Tibial nerve (tissue), 4 donors: Measurements from ENCODE around the gene EFNA5. TPM values are rescaled to one million over a fixed set of nuclear protein-coding genes. Genes with fewer than 3 reads are reported as not detected.

Experiments used
- DNase-seq, 2 donors: peaks; one replicate each; pipeline ENCODE4 v3.0.0-alpha.2; 2019; ENCODE audit warnings: low spot score in 2 of 2
- H3K27ac ChIP-seq, 4 donors: fragments of 200-600 bp; sonication (generic) in 3 of 4; one replicate each; pipeline ENCODE4 v1.5.1; 2017 to 2019; ENCODE audit warnings: mild to moderate bottlenecking in 1 of 4
- H3K27me3 ChIP-seq, 2 donors: fragments of 200-600 bp; sonication (generic) in 1 of 2; one replicate each; pipeline versions ENCODE4 v1.5.1 to v1.6.0; 2017 to 2019
- H3K36me3 ChIP-seq, 3 donors: fragments of 200-600 bp; sonication (generic); one replicate each; pipeline ENCODE4 v1.5.1; 2018 to 2019
- H3K4me1 ChIP-seq, 4 donors: fragments of 200-600 bp; sonication (generic) in 3 of 4; one replicate each; pipeline ENCODE4 v1.5.1; 2017 to 2019
- H3K4me3 ChIP-seq, 4 donors: fragments of 200-600 bp; sonication (generic) in 3 of 4; one replicate each; pipeline ENCODE4 v1.5.1; 2017 to 2019; ENCODE audit warnings: mild to moderate bottlenecking in 1 of 4, moderate library complexity in 1 of 4
- H3K9me3 ChIP-seq, 4 donors: fragments of 200-600 bp; sonication (generic) in 3 of 4; one replicate each; pipeline ENCODE4 v1.5.1; 2017 to 2019
- EP300 ChIP-seq, 2 donors: sonication (generic); formaldehyde crosslinking; IDR thresholded peaks; one replicate each; pipeline ENCODE4 v1.6.1; 2017; ENCODE audit warnings: antibody characterized with exemption in 2 of 2, mild to moderate bottlenecking in 1 of 2
- POLR2A ChIP-seq, 2 donors: fragments of 450-650 bp; IDR thresholded peaks; one replicate each; pipeline ENCODE4 v1.6.1; 2017; ENCODE audit warnings: antibody characterized with exemption in 2 of 2, mild to moderate bottlenecking in 2 of 2, moderate library complexity in 2 of 2
- WGBS, 2 donors: methylation state at CpG; one replicate each; pipeline ENCODE4 v1.1.5; 2018; 5-methylcytosine and 5-hydroxymethylcytosine counted together
- total RNA-seq, 4 donors: library from RNA; depleted of rRNA; stranded (reverse); fragments of >200 nt; gene quantifications; one replicate each; pipeline ENCODE4 v1.1.0, GENCODE V29; 2016
- TF ChIP-seq, protein P1 (sequence below), 5 experiments: fragments of 200-600 bp in 3 of 5; fragments of 450-650 bp in 2 of 5; sonication (generic) in 3 of 5; IDR thresholded peaks; one replicate each; pipeline ENCODE4 v1.5.1; 2016 to 2019; ENCODE audit warnings: antibody characterized with exemption in 5 of 5, mild to moderate bottlenecking in 3 of 5, moderate library complexity in 2 of 5

EFNA5 gene
- total RNA-seq, 4 donors from 2014 or later = 6.3 to 10.2 (median 6.9) TPM

- Histone ChIP-seq H3K36me3 (no peaks in the 10 kb centered on the region), H3K4me3 (no peak overlapping the region), H3K4me1 (no peaks in the 10 kb centered on the region), H3K9me3 (no peaks in the 10 kb centered on the region), H3K27me3 (no peaks in the 10 kb centered on the region), H3K27ac (no peak overlapping the region)
- 88 to 94% methylated on average over 1 of the region's 1 CpG for whole genome bisulfite sequencing, 2 donors
- DNase-seq = no peak
- TF ChIP-seq POLR2A (IDR thresholded peaks at IDR 0.05) = no peak
These were observed 134.9 kb downstream of the EFNA5 start for GRCh38 chr5:107535849-107536248.

DNA sequence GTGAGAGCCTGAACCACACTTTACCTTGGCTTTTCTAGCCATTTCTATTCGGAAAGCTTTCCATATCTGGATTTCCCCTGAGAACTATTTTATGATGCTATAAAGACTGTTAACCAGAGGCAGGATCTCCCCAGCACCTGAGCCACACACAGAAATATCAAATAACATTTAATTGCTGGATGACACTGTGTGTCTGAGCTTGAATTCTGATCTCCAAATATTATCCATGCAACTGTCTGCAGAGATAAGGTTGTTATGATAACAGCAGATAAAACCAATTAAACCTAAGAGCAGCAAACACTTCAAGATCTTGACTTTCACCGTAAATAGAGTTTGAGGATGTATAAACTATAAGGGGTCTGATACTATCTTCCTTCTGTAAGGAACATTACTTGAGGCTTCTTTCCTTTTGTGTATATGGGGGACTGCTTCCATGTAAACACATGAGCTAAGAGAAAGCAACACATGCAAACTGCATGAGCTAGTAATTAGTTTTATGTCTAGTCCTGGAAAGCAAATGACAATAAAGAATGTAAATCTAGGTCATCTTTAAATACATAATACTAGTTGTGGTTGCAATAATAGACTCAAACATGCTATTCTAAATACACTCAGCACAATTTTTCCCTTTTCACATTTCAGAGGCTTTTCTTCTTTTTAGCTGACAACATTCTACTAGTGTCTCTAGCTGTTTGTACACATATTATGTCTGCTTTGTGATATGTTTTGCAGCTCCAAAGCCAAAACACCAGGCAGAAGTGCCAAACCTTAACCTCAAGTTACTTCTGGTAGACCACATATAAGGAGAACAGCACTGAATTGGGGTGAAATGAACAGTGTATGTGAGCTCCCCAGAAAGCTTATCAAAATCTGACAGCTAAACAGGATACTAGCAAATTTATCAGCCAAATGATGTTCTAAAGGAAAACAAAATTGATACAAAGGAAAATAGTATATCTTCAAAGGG, 136.5 kb downstream of the EFNA5 start:
- Histone ChIP-seq H3K4me3 (no peak overlapping the region), H3K27me3 (no peaks in the 10 kb centered on the region), H3K4me1 (no peaks in the 10 kb centered on the region), H3K27ac (no peak overlapping the region), H3K9me3 (no peaks in the 10 kb centered on the region), H3K36me3 (no peaks in the 10 kb centered on the region)
- DNase-seq = no peak
- 88 to 91% methylated on average over 2 of the region's 2 CpGs for WGBS, 2 donors
- TF ChIP-seq POLR2A (IDR thresholded peaks at IDR 0.05) (no peak), EP300 (IDR thresholded peaks at IDR 0.05) (no peak)
- TF ChIP-seq, protein P1, sequence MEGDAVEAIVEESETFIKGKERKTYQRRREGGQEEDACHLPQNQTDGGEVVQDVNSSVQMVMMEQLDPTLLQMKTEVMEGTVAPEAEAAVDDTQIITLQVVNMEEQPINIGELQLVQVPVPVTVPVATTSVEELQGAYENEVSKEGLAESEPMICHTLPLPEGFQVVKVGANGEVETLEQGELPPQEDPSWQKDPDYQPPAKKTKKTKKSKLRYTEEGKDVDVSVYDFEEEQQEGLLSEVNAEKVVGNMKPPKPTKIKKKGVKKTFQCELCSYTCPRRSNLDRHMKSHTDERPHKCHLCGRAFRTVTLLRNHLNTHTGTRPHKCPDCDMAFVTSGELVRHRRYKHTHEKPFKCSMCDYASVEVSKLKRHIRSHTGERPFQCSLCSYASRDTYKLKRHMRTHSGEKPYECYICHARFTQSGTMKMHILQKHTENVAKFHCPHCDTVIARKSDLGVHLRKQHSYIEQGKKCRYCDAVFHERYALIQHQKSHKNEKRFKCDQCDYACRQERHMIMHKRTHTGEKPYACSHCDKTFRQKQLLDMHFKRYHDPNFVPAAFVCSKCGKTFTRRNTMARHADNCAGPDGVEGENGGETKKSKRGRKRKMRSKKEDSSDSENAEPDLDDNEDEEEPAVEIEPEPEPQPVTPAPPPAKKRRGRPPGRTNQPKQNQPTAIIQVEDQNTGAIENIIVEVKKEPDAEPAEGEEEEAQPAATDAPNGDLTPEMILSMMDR (IDR thresholded peaks at IDR 0.05) = no peak

GRCh38 chr5:107532916-107533315, 137.8 kb downstream of the EFNA5 start:
- H3K4me3 ChIP-seq = no peak overlapping the region
- H3K36me3 ChIP-seq = no peaks in the 10 kb centered on the region

GRCh38 chr5:107532169-107532878, 138.4 kb downstream of the EFNA5 start:
- 89 to 93% methylated on average over 10 of the region's 10 CpGs for WGBS, 2 donors
- TF ChIP-seq POLR2A (IDR thresholded peaks at IDR 0.05) = no peak
- TF ChIP-seq EP300 (IDR thresholded peaks at IDR 0.05) = no peak
- TF ChIP-seq, protein P1 (IDR thresholded peaks at IDR 0.05) = no peak
- Histone ChIP-seq H3K4me3 (no peak overlapping the region), H3K4me1 (no peaks in the 10 kb centered on the region), H3K36me3 (no peaks in the 10 kb centered on the region), H3K27ac (no peak overlapping the region), H3K27me3 (no peaks in the 10 kb centered on the region), H3K9me3 (no peaks in the 10 kb centered on the region)
- no peak for DNase-seq

More at GRCh38 chr5:107532916-107533315, 137.8 kb downstream of the EFNA5 start:
- H3K27me3 ChIP-seq = no peaks in the 10 kb centered on the region
- DNase-seq = no peak
- no peaks in the 10 kb centered on the region for H3K4me1 ChIP-seq
- no peaks in the 10 kb centered on the region for H3K9me3 ChIP-seq
- 89 to 95% methylated on average over 7 of the region's 7 CpGs for WGBS, 2 donors
- no peak for TF ChIP-seq EP300 (IDR thresholded peaks at IDR 0.05)
- no peak for TF ChIP-seq POLR2A (IDR thresholded peaks at IDR 0.05)
- TF ChIP-seq, protein P1 (IDR thresholded peaks at IDR 0.05) = no peak
- H3K27ac ChIP-seq = no peak overlapping the region

DNA sequence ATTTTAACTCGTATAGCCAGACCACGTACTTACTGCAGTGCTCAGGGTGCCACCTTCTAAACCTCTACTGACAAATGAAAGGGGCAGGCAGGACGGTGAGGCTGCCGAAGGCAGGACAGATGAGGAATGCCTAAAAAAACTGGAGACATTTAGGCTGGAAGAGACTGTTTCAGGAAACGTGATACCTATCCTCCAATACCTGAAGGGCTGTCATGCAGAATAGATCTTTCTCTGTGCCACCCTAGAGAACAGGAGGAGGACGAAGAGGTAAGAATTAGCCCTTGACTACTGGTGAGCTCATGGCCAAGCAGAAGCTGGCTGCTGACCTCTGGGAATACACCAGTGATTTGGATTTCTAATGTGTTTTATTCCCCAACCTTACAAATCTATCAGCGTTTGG, 139.4 kb downstream of the EFNA5 start:
- no peaks in the 10 kb centered on the region for H3K9me3 ChIP-seq
- H3K36me3 ChIP-seq = no peaks in the 10 kb centered on the region
- H3K4me1 ChIP-seq = no peaks in the 10 kb centered on the region
- H3K27ac ChIP-seq = no peak overlapping the region
- H3K4me3 ChIP-seq = no peak overlapping the region
- no peak for DNase-seq
- H3K27me3 ChIP-seq = no peaks in the 10 kb centered on the region
- TF ChIP-seq EP300 (IDR thresholded peaks at IDR 0.05) (no peak), POLR2A (IDR thresholded peaks at IDR 0.05) (no peak)
- TF ChIP-seq, protein P1 (IDR thresholded peaks at IDR 0.05) = no peak
- WGBS, 2 donors = 88 to 91% methylated on average over 7 of the region's 7 CpGs
